Neuronal stem cell (in vitro differentiated cells): ENCODE data around the gene ERC2.

Source experiments
- DNase-seq: peaks from one replicate; pipeline ENCODE4 v3.0.0-alpha.2; 2013; ENCODE audit warnings: low spot score
- H2AFZ ChIP-seq: one replicate; pipeline ENCODE4 v1.6.1; 2013; ENCODE audit warnings: mild to moderate bottlenecking, low read length, inconsistent platforms
- H2AK5ac ChIP-seq: 2 replicates; pipeline ENCODE4 v1.6.1; 2013; ENCODE audit warnings: low read depth, mild to moderate bottlenecking, inconsistent platforms, low read length, moderate library complexity, mixed read lengths
- H2BK120ac ChIP-seq: 2 replicates; pipeline ENCODE4 v1.6.1; 2013; ENCODE audit warnings: low read depth, mild to moderate bottlenecking, inconsistent platforms, low read length, moderate library complexity, mixed read lengths
- H2BK12ac ChIP-seq: one replicate; pipeline ENCODE4 v1.6.1; 2013; ENCODE audit warnings: low read length, inconsistent platforms
- H2BK15ac ChIP-seq: 2 replicates; pipeline ENCODE4 v1.6.1; 2013; ENCODE audit warnings: mild to moderate bottlenecking, low read length, inconsistent platforms, mixed read lengths
- H2BK5ac ChIP-seq: one replicate; pipeline ENCODE4 v1.6.1; 2013; ENCODE audit warnings: inconsistent platforms, mild to moderate bottlenecking, low read length, moderate library complexity
- H3K14ac ChIP-seq: one replicate; pipeline ENCODE4 v1.6.1; 2013; ENCODE audit warnings: low read length, inconsistent platforms
- H3K18ac ChIP-seq: 2 replicates; pipeline ENCODE4 v1.6.1; 2013; ENCODE audit warnings: low read length, inconsistent platforms
- H3K23ac ChIP-seq: 2 replicates; pipeline ENCODE4 v1.6.1; 2013; ENCODE audit warnings: low read depth, mild to moderate bottlenecking, mixed read lengths, low read length, inconsistent platforms; ENCODE audit not compliant: poor library complexity
- H3K27ac ChIP-seq: replicated peaks from 3 replicates; pipeline ENCODE4 v1.5.1; 2013; ENCODE audit warnings: low read length, inconsistent platforms
- H3K27me3 ChIP-seq, 3 experiments: 2 replicates each; pipeline ENCODE4 v1.6.1; 2013; ENCODE audit warnings: low read length in 3 of 3, mild to moderate bottlenecking in 2 of 3, inconsistent platforms in 1 of 3, low read depth in 1 of 3, mixed read lengths in 1 of 3, moderate library complexity in 1 of 3; ENCODE audit not compliant: control insufficient read depth in 3 of 3, insufficient read depth in 3 of 3
- H3K36me3 ChIP-seq, 2 donors: replicated peaks in 1 of 2; 2 replicates each; pipeline ENCODE4 v1.6.1; 2013; ENCODE audit warnings: low read length in 2 of 2; ENCODE audit not compliant: control insufficient read depth in 2 of 2, insufficient read depth in 2 of 2
- H3K4ac ChIP-seq: 2 replicates; pipeline ENCODE4 v1.6.1; 2013; ENCODE audit warnings: inconsistent platforms, mild to moderate bottlenecking, low read length, moderate library complexity
- H3K4me1 ChIP-seq, 2 donors: 1 replicate in 1 of 2; 2 replicates in 1 of 2; pipeline ENCODE4 v1.6.1; 2013; ENCODE audit warnings: low read length in 2 of 2, low read depth in 1 of 2; ENCODE audit not compliant: control insufficient read depth in 2 of 2, insufficient read depth in 1 of 2
- H3K4me2 ChIP-seq: one replicate; pipeline ENCODE4 v1.6.1; 2013; ENCODE audit warnings: mild to moderate bottlenecking, low read length, inconsistent platforms; ENCODE audit not compliant: insufficient read depth, poor library complexity, severe bottlenecking
- H3K4me3 ChIP-seq, 2 donors: 2 replicates each; pipeline ENCODE4 v1.5.1; 2013; ENCODE audit warnings: low read length in 2 of 2, mild to moderate bottlenecking in 2 of 2, inconsistent platforms in 1 of 2, moderate library complexity in 1 of 2
- H3K79me1 ChIP-seq: one replicate; pipeline ENCODE4 v1.6.1; 2013; ENCODE audit warnings: low read depth, mild to moderate bottlenecking, inconsistent platforms, low read length, moderate library complexity
- H3K9ac ChIP-seq: one replicate; pipeline ENCODE4 v1.6.1; 2013; ENCODE audit warnings: mild to moderate bottlenecking, low read depth, low read length, inconsistent platforms; ENCODE audit not compliant: poor library complexity
- H3K9me3 ChIP-seq, 2 donors: replicated peaks in 1 of 2; 2 replicates each; pipeline versions ENCODE3 to v1.6.1; 2013; ENCODE audit warnings: low read length in 2 of 2, mild to moderate bottlenecking in 2 of 2, inconsistent platforms in 1 of 2, low read depth in 1 of 2, mixed read lengths in 1 of 2, moderate library complexity in 1 of 2; ENCODE audit not compliant: control insufficient read depth in 2 of 2, insufficient read depth in 1 of 2
- H4K8ac ChIP-seq: one replicate; pipeline ENCODE4 v1.6.1; 2013; ENCODE audit warnings: low read depth, mild to moderate bottlenecking, inconsistent platforms, low read length, moderate library complexity
- H4K91ac ChIP-seq: one replicate; pipeline ENCODE4 v1.6.1; 2013; ENCODE audit warnings: low read length, low read depth, mild to moderate bottlenecking, inconsistent platforms; ENCODE audit not compliant: poor library complexity
- WGBS, 2 donors: extraction: QIAGEN DNeasy Blood & Tissue Kit; methylation state at CpG; one replicate each; pipeline ENCODE4 v1.1.7; 2013; ENCODE audit warnings: missing lambda C conversion rate in 2 of 2, mixed read lengths in 1 of 2; ENCODE audit not compliant: insufficient read length in 2 of 2, insufficient replicate concordance in 1 of 2; ENCODE audit errors: extremely low coverage in 2 of 2; 5-methylcytosine and 5-hydroxymethylcytosine counted together

Gene ERC2

GRCh38 chr3:55682461-55682860, 785.8 kb downstream of the ERC2 start:
- Histone ChIP-seq H3K36me3 (no peaks in the 10 kb centered on the region), H4K91ac (no peak overlapping the region), H3K18ac (no peak overlapping the region), H3K14ac (no peak overlapping the region), H3K9ac (no peak overlapping the region), H3K79me1 (no peaks in the 10 kb centered on the region), H3K4me2 (no peak overlapping the region), H2BK15ac (no peak overlapping the region), H3K4me3 (no peak overlapping the region), H3K27ac (no peak overlapping the region), H3K4me1 (peaks cover 0 to 17% of the 10 kb centered on the region in 2 donors), H3K27me3 (no peaks in the 10 kb centered on the region), H2BK5ac (no peak overlapping the region), H2AFZ (no peak overlapping the region), H2BK120ac (no peak overlapping the region), H3K4ac (no peak overlapping the region), H3K23ac (no peak overlapping the region), H3K9me3 (no peaks in the 10 kb centered on the region), H2BK12ac (no peak overlapping the region), H4K8ac (no peak overlapping the region), H2AK5ac (no peak overlapping the region)
- WGBS, 2 donors, result no CpG with 5 or more reads among the region's 3 CpGs
- DNase-seq, result no peak

GRCh38 chr3:55678546-55679216, 789.6 kb downstream of the ERC2 start:
- Histone ChIP-seq H3K23ac (no peak overlapping the region), H3K9ac (no peak overlapping the region), H3K4me2 (no peak overlapping the region), H3K18ac (no peak overlapping the region), H2BK15ac (no peak overlapping the region), H3K4me1 (peaks cover 0 to 8% of the 10 kb centered on the region in 2 donors), H3K9me3 (no peaks in the 10 kb centered on the region), H3K36me3 (no peaks in the 10 kb centered on the region), H2BK120ac (no peak overlapping the region), H3K79me1 (no peaks in the 10 kb centered on the region), H2BK5ac (no peak overlapping the region), H2AFZ (no peak overlapping the region), H3K4me3 (no peak overlapping the region), H3K4ac (no peak overlapping the region), H4K91ac (no peak overlapping the region), H3K27ac (no peak overlapping the region), H3K27me3 (no peaks in the 10 kb centered on the region), H4K8ac (no peak overlapping the region), H3K14ac (no peak overlapping the region), H2AK5ac (no peak overlapping the region), H2BK12ac (no peak overlapping the region)
- DNase-seq, result no peak
- WGBS, 2 donors, result no CpG with 5 or more reads among the region's 5 CpGs

GRCh38 chr3:55676643-55677042, 791.6 kb downstream of the ERC2 start:
- H2BK120ac ChIP-seq, result no peak overlapping the region
- no peak overlapping the region for H3K23ac ChIP-seq
- H2BK12ac ChIP-seq, result no peak overlapping the region
- no peak overlapping the region for H3K4ac ChIP-seq
- H3K14ac ChIP-seq, result no peak overlapping the region
- DNase-seq, result no peak
- no peak overlapping the region for H2BK15ac ChIP-seq
- H3K4me2 ChIP-seq, result no peak overlapping the region
- H3K27ac ChIP-seq, result no peak overlapping the region
- H3K27me3 ChIP-seq, result no peaks in the 10 kb centered on the region
- no peaks in the 10 kb centered on the region for H3K9me3 ChIP-seq
- H3K79me1 ChIP-seq, result no peaks in the 10 kb centered on the region
- no peak overlapping the region for H3K4me3 ChIP-seq
- H3K4me1 ChIP-seq, result peaks cover 0 to 7% of the 10 kb centered on the region in 2 donors
- no peak overlapping the region for H2AFZ ChIP-seq
- H4K8ac ChIP-seq, result no peak overlapping the region
- H2AK5ac ChIP-seq, result no peak overlapping the region
- no peak overlapping the region for H2BK5ac ChIP-seq
- no CpG with 5 or more reads among the region's 3 CpGs for WGBS, 2 donors
- H3K9ac ChIP-seq, result no peak overlapping the region
- no peak overlapping the region for H3K18ac ChIP-seq
- H3K36me3 ChIP-seq, result no peaks in the 10 kb centered on the region
- H4K91ac ChIP-seq, result no peak overlapping the region

GRCh38 chr3:55675478-55675877, 792.8 kb downstream of the ERC2 start:
- Histone ChIP-seq H3K9ac (no peak overlapping the region), H3K4me3 (no peak overlapping the region), H3K36me3 (no peaks in the 10 kb centered on the region), H2BK5ac (no peak overlapping the region), H2BK120ac (no peak overlapping the region), H3K18ac (no peak overlapping the region), H4K8ac (no peak overlapping the region), H2AK5ac (no peak overlapping the region), H3K4me1 (peaks cover 0 to 7% of the 10 kb centered on the region in 2 donors), H2AFZ (no peak overlapping the region), H3K4ac (no peak overlapping the region), H3K27ac (no peak overlapping the region), H3K4me2 (no peak overlapping the region), H3K14ac (no peak overlapping the region), H3K23ac (no peak overlapping the region), H2BK15ac (no peak overlapping the region), H2BK12ac (no peak overlapping the region), H3K9me3 (no peaks in the 10 kb centered on the region), H4K91ac (no peak overlapping the region), H3K27me3 (no peaks in the 10 kb centered on the region), H3K79me1 (no peaks in the 10 kb centered on the region)
- no CpG with 5 or more reads among the region's 3 CpGs for WGBS, 2 donors
- DNase-seq, result no peak
